SK-N-SH treated with all-trans-retinoic acid at 6 μM for 48 hours (cell line): ENCODE results near the gene RALGAPA1.
A peak's percentile ranks its signal among the peaks of the same experiment; 100 is the strongest.

Source experiments
- ATAC-seq: fragments of 200-7000 bp; cut with Tn5 transposase; 3 replicates; pipeline ENCODE4 v1.9.1; 2020; ENCODE audit warnings: mild to moderate bottlenecking, moderate library complexity
- BACH2 ChIP-seq: fragments of 250-450 bp; sonication (Bioruptor Pico); IDR thresholded peaks from 2 replicates; pipeline ENCODE4 v1.9.0; 2021; ENCODE audit warnings: mild to moderate bottlenecking, borderline replicate concordance
- CSDC2 ChIP-seq: fragments of 250-450 bp; sonication (Bioruptor Pico); IDR thresholded peaks from 2 replicates; pipeline ENCODE4 v1.5.0; 2020; ENCODE audit warnings: mild to moderate bottlenecking, moderate library complexity
- ESRRG ChIP-seq: fragments of 250-450 bp; sonication (Bioruptor Pico); IDR thresholded peaks from 2 replicates; pipeline ENCODE4 v1.6.1; 2021; ENCODE audit warnings: mild to moderate bottlenecking
- GLIS3 ChIP-seq: fragments of 250-450 bp; sonication (Bioruptor Pico); IDR thresholded peaks from 2 replicates; pipeline ENCODE4 v1.5.0; 2020; ENCODE audit warnings: mild to moderate bottlenecking, moderate library complexity
- ISL1 ChIP-seq: fragments of 250-450 bp; sonication (Bioruptor Pico); IDR thresholded peaks from 2 replicates; pipeline ENCODE4 v2.1.2; 2022; ENCODE audit warnings: mild to moderate bottlenecking, moderate library complexity
- PPARA ChIP-seq: fragments of 250-450 bp; sonication (Bioruptor Pico); IDR thresholded peaks from 2 replicates; pipeline ENCODE4 v1.5.0; 2020; ENCODE audit warnings: mild to moderate bottlenecking, borderline replicate concordance
- SNAI2 ChIP-seq: fragments of 250-450 bp; sonication (Bioruptor Pico); IDR thresholded peaks from 2 replicates; pipeline ENCODE4 v1.5.0; 2020; ENCODE audit warnings: mild to moderate bottlenecking, moderate library complexity
- TCF4 ChIP-seq: fragments of 250-450 bp; sonication (Bioruptor Pico); IDR thresholded peaks from 2 replicates; pipeline ENCODE4 v1.8.0; 2021; ENCODE audit warnings: mild to moderate bottlenecking, moderate library complexity, borderline replicate concordance
- ZFP3 ChIP-seq: fragments of 250-450 bp; sonication (Bioruptor Pico); IDR thresholded peaks from 2 replicates; pipeline ENCODE4 v1.5.0; 2020; ENCODE audit warnings: mild to moderate bottlenecking, moderate library complexity
- ZFP30 ChIP-seq: fragments of 450-650 bp; formaldehyde crosslinking; IDR thresholded peaks from 2 replicates; pipeline ENCODE4 v1.5.0; 2022; ENCODE audit warnings: mild to moderate bottlenecking, moderate library complexity
- ZNF565 ChIP-seq: fragments of 450-650 bp; formaldehyde crosslinking; conservative IDR thresholded peaks from 2 replicates; pipeline ENCODE4 v1.5.0; 2020; ENCODE audit warnings: low read depth, mild to moderate bottlenecking, moderate library complexity
- ZNF70 ChIP-seq: fragments of 450-650 bp; formaldehyde crosslinking; IDR thresholded peaks from 2 replicates; pipeline ENCODE4 v1.5.0; 2020; ENCODE audit warnings: mild to moderate bottlenecking, moderate library complexity
- ZNF8 ChIP-seq: fragments of 450-650 bp; formaldehyde crosslinking; IDR thresholded peaks from 2 replicates; pipeline ENCODE4 v1.5.0; 2020; ENCODE audit warnings: mild to moderate bottlenecking, moderate library complexity
- TF ChIP-seq, protein P1 (sequence below): fragments of 250-450 bp; sonication (Bioruptor Pico); IDR thresholded peaks from 2 replicates; pipeline ENCODE4 v1.8.0; 2020; ENCODE audit warnings: mild to moderate bottlenecking, moderate library complexity, borderline replicate concordance
- TF ChIP-seq, protein P2 (sequence below): fragments of 250-450 bp; sonication (Bioruptor Pico); IDR thresholded peaks from 2 replicates; pipeline ENCODE4 v1.5.1; 2021; ENCODE audit warnings: mild to moderate bottlenecking, moderate library complexity
- TF ChIP-seq, protein P3 (sequence below): fragments of 250-450 bp; sonication (Bioruptor Pico); IDR thresholded peaks from 2 replicates; pipeline ENCODE4 v1.5.0; 2020; ENCODE audit warnings: mild to moderate bottlenecking, moderate library complexity
- TF ChIP-seq, protein P4 (sequence below): fragments of 250-450 bp; sonication (Bioruptor Pico); IDR thresholded peaks from 2 replicates; pipeline ENCODE4 v1.8.0; 2021; ENCODE audit warnings: low read depth, mild to moderate bottlenecking, moderate library complexity, borderline replicate concordance

Gene RALGAPA1

DNA sequence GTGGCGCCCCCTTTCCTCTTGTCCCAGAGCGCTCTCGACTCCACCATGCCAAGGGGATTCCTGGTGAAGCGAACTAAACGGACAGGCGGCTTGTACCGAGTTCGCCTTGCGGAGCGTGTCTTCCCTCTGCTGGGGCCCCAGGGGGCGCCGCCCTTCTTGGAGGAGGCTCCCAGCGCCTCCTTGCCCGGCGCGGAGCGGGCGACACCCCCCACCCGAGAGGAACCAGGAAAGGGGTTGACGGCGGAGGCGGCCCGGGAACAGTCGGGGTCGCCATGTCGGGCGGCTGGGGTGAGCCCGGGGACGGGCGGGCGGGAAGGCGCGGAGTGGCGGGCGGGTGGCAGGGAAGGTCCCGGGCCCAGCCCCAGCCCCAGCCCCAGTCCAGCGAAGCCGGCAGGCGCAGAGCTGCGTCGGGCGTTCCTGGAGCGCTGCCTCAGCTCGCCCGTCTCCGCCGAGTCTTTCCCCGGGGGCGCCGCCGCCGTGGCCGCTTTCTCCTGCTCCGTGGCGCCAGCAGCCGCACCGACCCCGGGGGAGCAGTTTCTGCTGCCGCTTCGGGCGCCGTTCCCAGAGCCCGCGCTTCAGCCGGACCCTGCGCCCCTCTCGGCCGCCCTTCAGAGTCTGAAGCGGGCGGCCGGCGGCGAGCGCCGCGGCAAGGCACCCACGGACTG, 274.8 kb downstream of the RALGAPA1 start:
- peak; percentile 40 for ATAC-seq
- TF ChIP-seq TCF4 (CRISPR knock-in tag) (no peak), SNAI2 (CRISPR knock-in tag) (no peak), BACH2 (CRISPR knock-in tag) (no peak), ZFP3 (CRISPR knock-in tag) (no peak), ZNF70 (no peak)
- TF ChIP-seq, protein P1, sequence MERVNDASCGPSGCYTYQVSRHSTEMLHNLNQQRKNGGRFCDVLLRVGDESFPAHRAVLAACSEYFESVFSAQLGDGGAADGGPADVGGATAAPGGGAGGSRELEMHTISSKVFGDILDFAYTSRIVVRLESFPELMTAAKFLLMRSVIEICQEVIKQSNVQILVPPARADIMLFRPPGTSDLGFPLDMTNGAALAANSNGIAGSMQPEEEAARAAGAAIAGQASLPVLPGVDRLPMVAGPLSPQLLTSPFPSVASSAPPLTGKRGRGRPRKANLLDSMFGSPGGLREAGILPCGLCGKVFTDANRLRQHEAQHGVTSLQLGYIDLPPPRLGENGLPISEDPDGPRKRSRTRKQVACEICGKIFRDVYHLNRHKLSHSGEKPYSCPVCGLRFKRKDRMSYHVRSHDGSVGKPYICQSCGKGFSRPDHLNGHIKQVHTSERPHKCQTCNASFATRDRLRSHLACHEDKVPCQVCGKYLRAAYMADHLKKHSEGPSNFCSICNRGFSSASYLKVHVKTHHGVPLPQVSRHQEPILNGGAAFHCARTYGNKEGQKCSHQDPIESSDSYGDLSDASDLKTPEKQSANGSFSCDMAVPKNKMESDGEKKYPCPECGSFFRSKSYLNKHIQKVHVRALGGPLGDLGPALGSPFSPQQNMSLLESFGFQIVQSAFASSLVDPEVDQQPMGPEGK (CRISPR knock-in tag), result no peak
- TF ChIP-seq, protein P2, sequence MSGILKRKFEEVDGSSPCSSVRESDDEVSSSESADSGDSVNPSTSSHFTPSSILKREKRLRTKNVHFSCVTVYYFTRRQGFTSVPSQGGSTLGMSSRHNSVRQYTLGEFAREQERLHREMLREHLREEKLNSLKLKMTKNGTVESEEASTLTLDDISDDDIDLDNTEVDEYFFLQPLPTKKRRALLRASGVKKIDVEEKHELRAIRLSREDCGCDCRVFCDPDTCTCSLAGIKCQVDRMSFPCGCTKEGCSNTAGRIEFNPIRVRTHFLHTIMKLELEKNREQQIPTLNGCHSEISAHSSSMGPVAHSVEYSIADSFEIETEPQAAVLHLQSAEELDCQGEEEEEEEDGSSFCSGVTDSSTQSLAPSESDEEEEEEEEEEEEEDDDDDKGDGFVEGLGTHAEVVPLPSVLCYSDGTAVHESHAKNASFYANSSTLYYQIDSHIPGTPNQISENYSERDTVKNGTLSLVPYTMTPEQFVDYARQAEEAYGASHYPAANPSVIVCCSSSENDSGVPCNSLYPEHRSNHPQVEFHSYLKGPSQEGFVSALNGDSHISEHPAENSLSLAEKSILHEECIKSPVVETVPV (CRISPR knock-in tag), result no peak

DNA sequence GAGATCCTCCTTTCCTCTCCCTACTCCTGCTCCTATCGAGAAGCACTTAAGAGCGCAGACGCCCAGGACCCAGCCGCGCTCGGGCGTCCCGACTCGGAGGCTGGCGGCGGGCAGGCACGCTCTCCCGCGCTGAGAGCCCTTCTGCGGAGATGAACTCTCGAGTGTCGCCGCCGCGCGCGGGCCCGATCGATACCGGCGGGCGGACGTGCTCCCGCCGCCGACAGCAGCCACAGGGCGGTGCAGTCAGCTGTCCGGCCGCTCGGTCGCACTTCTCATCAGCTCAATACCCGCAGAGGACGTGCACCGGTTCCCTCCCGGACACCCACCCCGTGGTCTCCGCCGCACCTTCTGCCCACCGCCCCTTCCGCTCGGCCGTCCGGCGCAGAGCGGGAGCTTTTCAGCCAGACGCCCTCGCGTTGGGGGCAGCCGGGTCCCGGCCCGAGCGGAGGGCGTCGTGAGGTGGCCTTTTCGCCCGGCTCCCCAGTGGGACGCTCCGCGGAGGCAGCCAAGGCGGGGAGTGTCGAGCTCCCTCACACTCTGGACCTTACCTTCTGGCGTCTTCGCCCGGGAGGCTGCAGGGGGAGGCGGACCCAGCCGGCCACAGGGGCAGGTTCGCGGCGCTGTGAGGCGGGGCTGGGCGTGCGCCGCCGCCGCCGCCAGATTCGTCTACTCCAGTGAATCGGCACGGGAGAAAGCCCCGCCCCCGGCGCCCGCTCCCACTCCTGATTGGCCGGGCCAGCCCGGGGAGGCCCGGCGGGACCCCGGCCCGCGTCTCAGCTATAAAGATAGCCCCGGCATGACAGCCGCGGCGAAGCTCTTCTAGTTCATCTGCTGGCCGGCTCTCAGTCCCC, 275.5 kb downstream of the RALGAPA1 start, which contains the start of gene INSM2:
INSM2 (plus strand) TSS at position 808 of the 851 bp plus-strand sequence. CDS start 89 bp downstream, outside the sequence.
- peak; percentile 89 for ATAC-seq
- TF ChIP-seq ESRRG (CRISPR knock-in tag), result no peak
- TF ChIP-seq PPARA (CRISPR knock-in tag), result no peak
- no peak for TF ChIP-seq BACH2 (CRISPR knock-in tag)
- TF ChIP-seq, protein P3, sequence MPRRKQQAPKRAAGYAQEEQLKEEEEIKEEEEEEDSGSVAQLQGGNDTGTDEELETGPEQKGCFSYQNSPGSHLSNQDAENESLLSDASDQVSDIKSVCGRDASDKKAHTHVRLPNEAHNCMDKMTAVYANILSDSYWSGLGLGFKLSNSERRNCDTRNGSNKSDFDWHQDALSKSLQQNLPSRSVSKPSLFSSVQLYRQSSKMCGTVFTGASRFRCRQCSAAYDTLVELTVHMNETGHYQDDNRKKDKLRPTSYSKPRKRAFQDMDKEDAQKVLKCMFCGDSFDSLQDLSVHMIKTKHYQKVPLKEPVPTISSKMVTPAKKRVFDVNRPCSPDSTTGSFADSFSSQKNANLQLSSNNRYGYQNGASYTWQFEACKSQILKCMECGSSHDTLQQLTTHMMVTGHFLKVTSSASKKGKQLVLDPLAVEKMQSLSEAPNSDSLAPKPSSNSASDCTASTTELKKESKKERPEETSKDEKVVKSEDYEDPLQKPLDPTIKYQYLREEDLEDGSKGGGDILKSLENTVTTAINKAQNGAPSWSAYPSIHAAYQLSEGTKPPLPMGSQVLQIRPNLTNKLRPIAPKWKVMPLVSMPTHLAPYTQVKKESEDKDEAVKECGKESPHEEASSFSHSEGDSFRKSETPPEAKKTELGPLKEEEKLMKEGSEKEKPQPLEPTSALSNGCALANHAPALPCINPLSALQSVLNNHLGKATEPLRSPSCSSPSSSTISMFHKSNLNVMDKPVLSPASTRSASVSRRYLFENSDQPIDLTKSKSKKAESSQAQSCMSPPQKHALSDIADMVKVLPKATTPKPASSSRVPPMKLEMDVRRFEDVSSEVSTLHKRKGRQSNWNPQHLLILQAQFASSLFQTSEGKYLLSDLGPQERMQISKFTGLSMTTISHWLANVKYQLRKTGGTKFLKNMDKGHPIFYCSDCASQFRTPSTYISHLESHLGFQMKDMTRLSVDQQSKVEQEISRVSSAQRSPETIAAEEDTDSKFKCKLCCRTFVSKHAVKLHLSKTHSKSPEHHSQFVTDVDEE (CRISPR knock-in tag), result no peak
- TF ChIP-seq, protein P4, sequence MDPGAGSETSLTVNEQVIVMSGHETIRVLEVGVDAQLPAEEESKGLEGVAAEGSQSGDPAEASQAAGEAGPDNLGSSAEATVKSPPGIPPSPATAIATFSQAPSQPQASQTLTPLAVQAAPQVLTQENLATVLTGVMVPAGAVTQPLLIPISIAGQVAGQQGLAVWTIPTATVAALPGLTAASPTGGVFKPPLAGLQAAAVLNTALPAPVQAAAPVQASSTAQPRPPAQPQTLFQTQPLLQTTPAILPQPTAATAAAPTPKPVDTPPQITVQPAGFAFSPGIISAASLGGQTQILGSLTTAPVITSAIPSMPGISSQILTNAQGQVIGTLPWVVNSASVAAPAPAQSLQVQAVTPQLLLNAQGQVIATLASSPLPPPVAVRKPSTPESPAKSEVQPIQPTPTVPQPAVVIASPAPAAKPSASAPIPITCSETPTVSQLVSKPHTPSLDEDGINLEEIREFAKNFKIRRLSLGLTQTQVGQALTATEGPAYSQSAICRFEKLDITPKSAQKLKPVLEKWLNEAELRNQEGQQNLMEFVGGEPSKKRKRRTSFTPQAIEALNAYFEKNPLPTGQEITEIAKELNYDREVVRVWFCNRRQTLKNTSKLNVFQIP, result no peak
- TF ChIP-seq ZFP3 (CRISPR knock-in tag), result no peak

DNA sequence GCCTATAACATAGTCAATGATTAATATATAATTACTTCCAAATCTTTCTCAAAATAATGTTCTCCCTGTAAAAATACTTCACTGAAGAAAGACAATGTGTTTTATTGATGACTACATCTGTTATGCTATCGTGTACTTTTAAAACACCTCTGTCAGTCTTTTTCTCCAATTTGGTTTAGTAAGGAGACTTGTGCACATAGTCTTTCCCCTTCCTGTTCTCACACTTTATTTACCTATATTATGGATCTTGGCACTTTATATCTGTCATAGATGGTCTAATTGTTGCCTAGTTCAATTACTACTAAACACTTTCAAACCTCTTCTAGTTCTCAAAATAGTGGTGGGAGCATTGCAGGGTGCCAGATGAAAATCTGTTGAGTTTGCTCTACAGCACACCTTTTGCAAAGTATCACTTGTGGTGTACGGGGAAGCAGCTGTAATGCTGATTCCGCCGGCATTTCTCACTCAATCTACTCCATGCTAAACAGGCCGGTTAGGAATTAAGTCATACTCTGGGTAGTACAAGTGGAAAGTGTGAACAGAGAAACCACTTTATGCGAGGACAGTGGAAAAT, 276.2 kb downstream of the RALGAPA1 start:
- no peak for ATAC-seq
- TF ChIP-seq SNAI2 (CRISPR knock-in tag) (no peak), CSDC2 (CRISPR knock-in tag) (no peak), ZNF8 (CRISPR knock-in tag) (no peak), ZNF565 (CRISPR knock-in tag) (no peak), ZNF70 (no peak), ISL1 (CRISPR knock-in tag) (no peak), ESRRG (CRISPR knock-in tag) (no peak), GLIS3 (CRISPR knock-in tag) (no peak), ZFP30 (no peak), ZFP3 (CRISPR knock-in tag) (no peak)
- TF ChIP-seq, protein P2 (CRISPR knock-in tag), result no peak
- TF ChIP-seq, protein P3 (CRISPR knock-in tag), result no peak
- TF ChIP-seq, protein P1 (CRISPR knock-in tag), result no peak
- TF ChIP-seq, protein P4, result no peak
